ENCODE results near the gene TBC1D3I.

The TBC1D3I gene

GRCh38 chr17:36205637-36206485 lies 58.5 kb downstream of the TBC1D3I start:
- DNase-seq, result no peak

DNA sequence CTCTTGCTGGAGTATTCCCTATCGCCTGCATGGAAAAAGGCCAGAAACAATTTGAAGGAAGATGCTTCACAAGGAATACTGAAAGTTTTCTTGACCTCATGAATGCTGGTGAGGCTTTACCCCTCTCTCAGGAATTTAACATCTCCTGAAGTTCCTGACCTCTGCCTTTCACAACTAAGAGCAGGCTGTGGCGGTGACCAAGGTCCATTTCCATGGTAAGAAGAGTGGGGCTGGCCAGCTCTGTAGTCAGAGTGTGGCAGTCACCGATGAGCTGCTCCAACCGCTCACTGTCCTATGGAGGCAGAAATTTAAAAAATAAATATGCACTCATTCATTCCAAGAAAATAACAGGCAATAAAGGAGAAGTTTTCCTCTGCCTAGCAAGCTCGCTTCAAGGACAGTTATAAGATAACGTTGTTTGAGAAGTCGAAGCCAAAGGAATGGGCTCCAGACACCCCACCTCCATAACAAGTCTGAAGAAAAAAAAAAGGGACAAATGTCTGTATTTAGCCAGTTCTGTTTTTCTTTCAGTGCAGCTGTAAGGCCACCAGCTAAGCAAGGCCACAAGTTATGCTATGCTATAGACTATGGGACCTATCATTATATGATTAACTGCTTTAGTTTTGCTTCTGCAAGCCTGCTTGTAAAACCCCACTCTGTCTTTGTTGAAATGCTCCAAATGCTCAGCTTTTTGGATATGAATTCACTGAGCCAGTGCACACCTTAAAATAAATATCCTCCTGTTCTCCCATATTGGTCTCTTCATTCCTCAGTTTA lies 59.5 kb downstream of the TBC1D3I start:
- no peak for DNase-seq
